Activated naive CD8-positive, alpha-beta T cell treated with anti-CD3 and anti-CD28 coated beads, Interleukin-2, amount 50 U/mL, for 24 hours (primary cell): ENCODE measurements around the gene FER1L5.

Experiments used
- ATAC-seq: fragments of 150-1000 bp; cut with Tn5 transposase; one replicate; pipeline ENCODE4 v1.10.0; 2021
- DNase-seq: peaks from one replicate; pipeline ENCODE4 v3.0.0; 2021
- H3K27ac Mint-ChIP-seq: one replicate; pipeline ENCODE4 v1.8.0; 2021; ENCODE audit warnings: mild to moderate bottlenecking, mixed read lengths
- H3K27me3 Mint-ChIP-seq: one replicate; pipeline ENCODE4 v1.8.0; 2021; ENCODE audit warnings: mixed read lengths
- H3K36me3 Mint-ChIP-seq: one replicate; pipeline ENCODE4 v1.8.0; 2021; ENCODE audit warnings: low read depth, mixed read lengths
- H3K4me1 Mint-ChIP-seq: one replicate; pipeline ENCODE4 v1.8.0; 2021; ENCODE audit warnings: mixed read lengths
- H3K4me3 Mint-ChIP-seq: one replicate; pipeline ENCODE4 v1.8.0; 2021; ENCODE audit warnings: mild to moderate bottlenecking, moderate library complexity, mixed read lengths
- H3K9me3 Mint-ChIP-seq: one replicate; pipeline ENCODE4 v1.8.0; 2021; ENCODE audit warnings: mixed read lengths

The FER1L5 gene

GRCh38 chr2:96622544-96622943 lies 20.0 kb upstream of the FER1L5 start:
- Mint-ChIP-seq H3K9me3 (no peaks in the 10 kb centered on the region), H3K27ac (no peak overlapping the region), H3K4me3 (no peak overlapping the region), H3K4me1 (peaks cover 18% of the 10 kb centered on the region), H3K27me3 (no peaks in the 10 kb centered on the region), H3K36me3 (peaks cover 22% of the 10 kb centered on the region)
- DNase-seq (no peak), ATAC-seq (no peak)

- no peak for ATAC-seq
- Mint-ChIP-seq H3K27ac (no peak overlapping the region), H3K36me3 (peaks cover 26% of the 10 kb centered on the region), H3K9me3 (no peaks in the 10 kb centered on the region), H3K27me3 (no peaks in the 10 kb centered on the region), H3K4me1 (peaks cover 15% of the 10 kb centered on the region), H3K4me3 (no peak overlapping the region)
- no peak for DNase-seq
Measured at GRCh38 chr2:96623116-96623515, 19.4 kb upstream of the FER1L5 start.

GRCh38 chr2:96625571-96626552 lies 16.7 kb upstream of the FER1L5 start:
- Mint-ChIP-seq H3K4me3 (no peak overlapping the region), H3K4me1 (peaks cover 15% of the 10 kb centered on the region), H3K9me3 (no peaks in the 10 kb centered on the region), H3K36me3 (peaks cover 30% of the 10 kb centered on the region), H3K27me3 (no peaks in the 10 kb centered on the region), H3K27ac (no peak overlapping the region)
- ATAC-seq: no peak
- DNase-seq: no peak

GRCh38 chr2:96626553-96626942 lies 16.0 kb upstream of the FER1L5 start:
- peaks cover 34% of the 10 kb centered on the region for H3K36me3 Mint-ChIP-seq
- no peak for DNase-seq
- no peaks in the 10 kb centered on the region for H3K27me3 Mint-ChIP-seq

GRCh38 chr2:96631804-96632435 lies 10.6 kb upstream of the FER1L5 start:
- ATAC-seq (no peak), DNase-seq (no peak)
- Mint-ChIP-seq H3K4me1 (peaks cover 30% of the 10 kb centered on the region), H3K4me3 (no peak overlapping the region), H3K27ac (no peak overlapping the region), H3K36me3 (peaks cover 52% of the 10 kb centered on the region), H3K27me3 (no peaks in the 10 kb centered on the region), H3K9me3 (no peaks in the 10 kb centered on the region)

More at GRCh38 chr2:96626553-96626942, 16.0 kb upstream of the FER1L5 start:
- Mint-ChIP-seq H3K4me1 (peaks cover 15% of the 10 kb centered on the region), H3K27ac (no peak overlapping the region), H3K9me3 (no peaks in the 10 kb centered on the region), H3K4me3 (no peak overlapping the region)
- no peak for ATAC-seq

GRCh38 chr2:96633641-96634040 lies 8.9 kb upstream of the FER1L5 start:
- DNase-seq (no peak), ATAC-seq (no peak)
- no peak overlapping the region for H3K4me3 Mint-ChIP-seq
- H3K36me3 Mint-ChIP-seq: peaks cover 47% of the 10 kb centered on the region
- no peaks in the 10 kb centered on the region for H3K9me3 Mint-ChIP-seq
- no peak overlapping the region for H3K27ac Mint-ChIP-seq
- H3K27me3 Mint-ChIP-seq: no peaks in the 10 kb centered on the region
- H3K4me1 Mint-ChIP-seq: peaks cover 35% of the 10 kb centered on the region

GRCh38 chr2:96636551-96637171 lies 5.9 kb upstream of the FER1L5 start:
- Mint-ChIP-seq H3K36me3 (peaks cover 31% of the 10 kb centered on the region), H3K4me1 (peaks cover 38% of the 10 kb centered on the region), H3K27ac (peak overlapping the region; percentile 89), H3K27me3 (peaks cover 4% of the 10 kb centered on the region), H3K4me3 (peak overlapping the region; percentile 89), H3K9me3 (no peaks in the 10 kb centered on the region)
- DNase-seq (no peak), ATAC-seq (no peak)

GRCh38 chr2:96637385-96638143 lies 5.0 kb upstream of the FER1L5 start:
- Mint-ChIP-seq H3K4me1 (peaks cover 38% of the 10 kb centered on the region), H3K27me3 (peaks cover 4% of the 10 kb centered on the region), H3K27ac (peak overlapping the region; percentile 89), H3K36me3 (peaks cover 23% of the 10 kb centered on the region), H3K4me3 (peak overlapping the region; percentile 89), H3K9me3 (no peaks in the 10 kb centered on the region)
- DNase-seq (peak; percentile 83), ATAC-seq (peak; percentile 91)

GRCh38 chr2:96638144-96639121 lies 4.1 kb upstream of the FER1L5 start, which contains the start of gene KANSL3:
Gene KANSL3 (minus strand): TSS chr2:96638312. CDS start chr2:96637135, 1,177 bp downstream.
- Mint-ChIP-seq H3K4me1 (peaks cover 38% of the 10 kb centered on the region), H3K27ac (peak within 1 kb of the TSS; percentile 89), H3K9me3 (no peaks in the 10 kb centered on the region), H3K36me3 (peaks cover 23% of the 10 kb centered on the region), H3K27me3 (peaks cover 4% of the 10 kb centered on the region), H3K4me3 (peak within 1 kb of the TSS; percentile 89)
- peak; percentile 67 for ATAC-seq
- peak; percentile 91 for DNase-seq

- Mint-ChIP-seq H3K27me3 (no peaks in the 10 kb centered on the region), H3K4me3 (no peak overlapping the region), H3K9me3 (no peaks in the 10 kb centered on the region), H3K27ac (no peak overlapping the region), H3K36me3 (no peaks in the 10 kb centered on the region), H3K4me1 (no peaks in the 10 kb centered on the region)
- DNase-seq (no peak), ATAC-seq (no peak)
Measured at GRCh38 chr2:96647681-96648080, 5.1 kb downstream of the FER1L5 start.

GRCh38 chr2:96648306-96648930 lies 5.9 kb downstream of the FER1L5 start:
- Mint-ChIP-seq H3K4me3 (no peak overlapping the region), H3K36me3 (no peaks in the 10 kb centered on the region), H3K4me1 (no peaks in the 10 kb centered on the region), H3K9me3 (no peaks in the 10 kb centered on the region), H3K27ac (no peak overlapping the region), H3K27me3 (no peaks in the 10 kb centered on the region)
- DNase-seq: no peak
- ATAC-seq: no peak

GRCh38 chr2:96649342-96649741 lies 6.8 kb downstream of the FER1L5 start:
- H3K4me3 Mint-ChIP-seq: no peak overlapping the region
- ATAC-seq (no peak), DNase-seq (no peak)
- no peak overlapping the region for H3K27ac Mint-ChIP-seq
- H3K4me1 Mint-ChIP-seq: no peaks in the 10 kb centered on the region
- H3K27me3 Mint-ChIP-seq: no peaks in the 10 kb centered on the region
- H3K36me3 Mint-ChIP-seq: no peaks in the 10 kb centered on the region
- no peaks in the 10 kb centered on the region for H3K9me3 Mint-ChIP-seq

- DNase-seq (no peak), ATAC-seq (no peak)
- no peaks in the 10 kb centered on the region for H3K9me3 Mint-ChIP-seq
- H3K27ac Mint-ChIP-seq: no peak overlapping the region
- no peaks in the 10 kb centered on the region for H3K4me1 Mint-ChIP-seq
- no peaks in the 10 kb centered on the region for H3K36me3 Mint-ChIP-seq
- H3K4me3 Mint-ChIP-seq: no peak overlapping the region
- no peaks in the 10 kb centered on the region for H3K27me3 Mint-ChIP-seq
Measured at GRCh38 chr2:96651793-96652192, 9.2 kb downstream of the FER1L5 start.
